A673 (cell line): ENCODE results near the gene KBTBD12. TPM values are rescaled to one million over a fixed set of nuclear protein-coding genes. Genes with fewer than 3 reads are reported as not detected.

ENCODE experiments used
- BruUV-seq: library from RNA; stranded (reverse); fragments of 400-500 nt; replicated peaks from 2 replicates; lab custom pipeline; 2021; lab: Mats Ljungman, UMichigan
- CTCF ChIA-PET: fragments of 300-600 bp; sonication (Branson Sonifier 250); formaldehyde crosslinking; loops from one replicate; lab custom pipeline; 2022; ENCODE audit warnings: antibody characterized with exemption; lab: Charles Lee
- POLR2A ChIA-PET: fragments of 300-600 bp; sonication (Branson Sonifier 250); formaldehyde crosslinking; loops from one replicate; lab custom pipeline; 2022; ENCODE audit warnings: antibody characterized with exemption; ENCODE audit not compliant: low non-redundant PET; lab: Charles Lee
- DNase-seq: peaks from one replicate; pipeline ENCODE4 v3.0.0-alpha.2; 2015; ENCODE audit warnings: low spot score
- H3K27ac ChIP-seq: fragments of 200-600 bp; sonication (generic); 2 replicates; pipeline ENCODE4 v1.5.1; 2016; ENCODE audit warnings: mixed run types, low read depth, mild to moderate bottlenecking, mixed read lengths, antibody characterized with exemption, low read length; ENCODE audit not compliant: poor library complexity, severe bottlenecking
- H3K27me3 ChIP-seq: fragments of 200-600 bp; sonication (generic); replicated peaks from 2 replicates; pipeline ENCODE4 v1.6.1; 2017; ENCODE audit warnings: mixed run types, low read depth, mild to moderate bottlenecking, mixed read lengths, antibody characterized with exemption, low read length; ENCODE audit not compliant: insufficient read depth, poor library complexity
- H3K36me3 ChIP-seq: fragments of 200-600 bp; sonication (generic); 2 replicates; pipeline ENCODE4 v1.6.1; 2016; ENCODE audit warnings: mixed run types, mild to moderate bottlenecking, mixed read lengths, antibody characterized with exemption, low read length; ENCODE audit not compliant: insufficient read depth, poor library complexity, severe bottlenecking
- H3K4me1 ChIP-seq: fragments of 200-600 bp; sonication (generic); 2 replicates; pipeline ENCODE4 v1.6.1; 2017; ENCODE audit warnings: mixed run types, mild to moderate bottlenecking, mixed read lengths, antibody characterized with exemption, low read length; ENCODE audit not compliant: insufficient read depth, poor library complexity, severe bottlenecking
- H3K4me3 ChIP-seq: fragments of 200-600 bp; sonication (generic); 2 replicates; pipeline ENCODE4 v1.5.1; 2016; ENCODE audit warnings: low read depth, mixed run types, mild to moderate bottlenecking, mixed read lengths, low read length; ENCODE audit not compliant: poor library complexity, severe bottlenecking
- H3K9me3 ChIP-seq: fragments of 200-600 bp; sonication (generic); 2 replicates; pipeline ENCODE4 v1.6.1; 2016; ENCODE audit warnings: mixed run types, low read depth, mild to moderate bottlenecking, mixed read lengths, antibody characterized with exemption, low read length; ENCODE audit not compliant: poor library complexity, severe bottlenecking
- CTCF ChIP-seq: fragments of 300-800, 200-600 bp; sonication (generic); conservative IDR thresholded peaks from 2 replicates; pipeline ENCODE4 v1.5.1; 2017; ENCODE audit warnings: low read depth, mild to moderate bottlenecking, antibody characterized with exemption, low read length, moderate library complexity, mixed read lengths
- EZH2 ChIP-seq: fragments of 200-600 bp; sonication (generic); IDR thresholded peaks from 2 replicates; pipeline ENCODE4 v1.6.1; 2017; ENCODE audit warnings: borderline replicate concordance, low read depth, mild to moderate bottlenecking, mixed read lengths, antibody characterized with exemption, low read length; ENCODE audit not compliant: poor library complexity, severe bottlenecking
- intact Hi-C: fragments of 100-400 bp; cut with micrococcal nuclease; formaldehyde crosslinking; loops from one replicate; pipeline ENCODE4 v1.10.0; 2022; ENCODE audit not compliant: unreplicated experiment
- total RNA-seq: library from RNA; stranded (reverse); gene quantifications from 2 replicates; pipeline ENCODE4 v1.2.3, GENCODE V29; 2021

The KBTBD12 gene
- total RNA-seq, 1 experiment from 2014 or later, result not detected

DNA sequence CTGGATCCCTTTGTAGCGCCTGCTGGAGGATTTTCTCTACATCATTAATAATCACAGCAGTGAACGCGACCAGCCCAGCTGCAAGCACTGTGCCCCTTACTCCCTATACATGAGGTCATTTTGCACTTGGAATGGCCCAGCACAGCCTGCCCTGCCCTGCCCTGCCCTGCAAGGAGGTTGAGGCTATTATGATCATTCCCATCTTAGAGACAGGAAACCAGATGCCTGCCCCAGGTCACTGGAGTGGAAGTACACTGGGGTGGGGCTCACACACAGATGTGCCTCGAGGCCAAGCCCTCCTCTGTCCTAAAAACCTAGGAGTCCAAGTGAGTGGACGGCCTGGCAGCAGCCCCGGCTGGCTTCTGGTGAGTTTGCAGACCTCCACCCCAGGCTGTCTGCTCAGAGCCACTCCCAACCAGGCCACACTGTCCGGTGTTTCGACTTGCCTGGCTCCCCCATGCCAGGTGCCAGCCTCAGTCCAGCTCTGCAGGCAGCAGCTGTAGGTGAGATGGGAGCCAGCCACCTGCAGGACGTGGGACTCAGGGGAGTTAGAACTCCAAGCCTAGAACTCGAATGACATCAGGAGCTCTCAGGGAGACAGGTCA lies 106.8 kb downstream of the KBTBD12 start:
- H3K4me1 ChIP-seq, result no peaks in the 10 kb centered on the region
- H3K27ac ChIP-seq, result no peak overlapping the region
- no peak for DNase-seq
- no TSS peak for BruUV-seq
- CTCF ChIA-PET, result no interaction called here
- H3K9me3 ChIP-seq, result peaks cover under 1% of the 10 kb centered on the region
- no peaks in the 10 kb centered on the region for H3K36me3 ChIP-seq
- POLR2A ChIA-PET, result no interaction called here
- no peak overlapping the region for H3K4me3 ChIP-seq
- intact Hi-C loops, result no loop called here
- peaks cover 4% of the 10 kb centered on the region for H3K27me3 ChIP-seq
- TF ChIP-seq CTCF (no peak), EZH2 (no peak)

DNA sequence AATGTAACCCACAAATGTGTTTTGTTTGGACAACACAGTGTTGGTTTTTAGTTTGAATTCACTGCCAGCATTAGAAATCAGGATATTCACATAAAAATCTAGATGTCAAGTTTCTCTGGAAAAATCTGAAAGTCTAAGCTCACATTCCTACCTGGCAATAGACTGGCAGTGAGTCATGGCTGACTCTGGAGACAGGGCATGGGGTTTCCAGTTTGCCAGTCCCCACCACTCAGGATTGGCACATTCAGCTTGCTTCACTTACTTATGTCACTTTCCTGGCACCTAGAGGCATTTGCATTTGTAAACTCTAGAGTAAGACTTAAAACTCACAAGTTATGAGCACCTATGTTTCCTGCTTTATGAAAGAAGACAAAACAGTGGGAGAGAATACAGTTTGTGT lies 118.1 kb downstream of the KBTBD12 start:
- Histone ChIP-seq H3K9me3 (no peaks in the 10 kb centered on the region), H3K36me3 (no peaks in the 10 kb centered on the region), H3K27me3 (peaks cover 5% of the 10 kb centered on the region), H3K4me1 (no peaks in the 10 kb centered on the region), H3K4me3 (no peak overlapping the region), H3K27ac (no peak overlapping the region)
- BruUV-seq, result no TSS peak
- ChIA-PET CTCF (no interaction called here), POLR2A (no interaction called here)
- intact Hi-C loops, result no loop called here
- TF ChIP-seq CTCF, result no peak
- TF ChIP-seq EZH2, result no peak
- no peak for DNase-seq

GRCh38 chr3:128036119-128036518 lies 121.1 kb downstream of the KBTBD12 start:
- Histone ChIP-seq H3K9me3 (no peaks in the 10 kb centered on the region), H3K4me3 (no peak overlapping the region), H3K4me1 (no peaks in the 10 kb centered on the region), H3K27me3 (peaks cover 19% of the 10 kb centered on the region), H3K27ac (no peak overlapping the region), H3K36me3 (no peaks in the 10 kb centered on the region)
- POLR2A ChIA-PET, result no interaction called here
- CTCF ChIA-PET, result no interaction called here
- no peak for DNase-seq
- TF ChIP-seq EZH2, result no peak
- no peak for TF ChIP-seq CTCF
- intact Hi-C loops, result no loop called here
- BruUV-seq, result no TSS peak

Other genes starting within 250 kb of the KBTBD12 start
- gene ABTB1, start 242.3 kb upstream of the KBTBD12 start, total RNA-seq, result 2.6 and 4.1 TPM in 2 replicates
- gene MGLL, start 92.7 kb upstream of the KBTBD12 start, total RNA-seq, result 0.39 and 0.90 TPM in 2 replicates
- gene SEC61A1, start 137.2 kb downstream of the KBTBD12 start, total RNA-seq, result 156 and 176 TPM in 2 replicates
- 153 and 156 TPM in 2 replicates for gene RUVBL1, start 208.6 kb downstream of the KBTBD12 start, total RNA-seq
- 19.7 and 23.2 TPM in 2 replicates for gene EEFSEC, start 238.2 kb downstream of the KBTBD12 start, total RNA-seq